ENCODE measurements around the gene CEP131. TPM values are rescaled to one million over a fixed set of nuclear protein-coding genes. Genes with fewer than 3 reads are reported as not detected.
A peak's percentile ranks its signal among the peaks of the same experiment; 100 is the strongest.

CEP131 gene
- total and polyA plus RNA-seq, 7 experiments from 2014 or later = 2.7 to 13.0 (median 9.7) TPM

- POLR2A ChIA-PET = no interaction called here
- Mint-ChIP-seq H3K36me3 (no peaks in the 10 kb centered on the region), H3K27me3 (peaks cover 0 to 3% (median 0%) of the 10 kb centered on the region in 5 donors), H3K9me3 (peaks cover 0 to 5% (median 0%) of the 10 kb centered on the region in 11 donors), H3K4me3 (no peak overlapping the region), H3K27ac (no peak overlapping the region), H3K4me1 (no peaks in the 10 kb centered on the region)
- ATAC-seq (no peak), DNase-seq (no peak)
- H3K36me3 ChIP-seq (ENCODE audit: control insufficient read depth in 2 of 3, insufficient read depth in 3 of 3, low read length in 3 of 3) = no peaks in the 10 kb centered on the region
- H3K9me3 ChIP-seq (ENCODE audit: control insufficient read depth in 2 of 3, low read length in 3 of 3) = no peaks in the 10 kb centered on the region
- no peaks in the 10 kb centered on the region for H3K4me1 ChIP-seq (ENCODE audit: control insufficient read depth in 2 of 2, insufficient read depth in 2 of 2, low read length in 2 of 2)
- intact Hi-C loops (cut with micrococcal nuclease) = no loop called here
- H3K4me3 ChIP-seq (ENCODE audit: low read length) = no peak overlapping the region
- no peaks in the 10 kb centered on the region for H3K27me3 ChIP-seq (ENCODE audit: control insufficient read depth in 2 of 2, insufficient read depth in 2 of 2, low read length in 2 of 2)
- CTCF ChIA-PET = no interaction called here
- no peak overlapping the region for H3K27ac ChIP-seq (ENCODE audit: low read depth, low read length)
Observed at GRCh38 chr17:81179220-81179619, 43.5 kb downstream of the CEP131 start.

GRCh38 chr17:81178136-81179091, 44.4 kb downstream of the CEP131 start:
- Mint-ChIP-seq H3K9me3 (peaks cover 0 to 5% (median 0%) of the 10 kb centered on the region in 11 donors), H3K4me1 (no peaks in the 10 kb centered on the region), H3K36me3 (no peaks in the 10 kb centered on the region), H3K4me3 (no peak overlapping the region), H3K27ac (no peak overlapping the region), H3K27me3 (peaks cover 0 to 2% (median 0%) of the 10 kb centered on the region in 5 donors)
- Histone ChIP-seq H3K4me3 (ENCODE audit: low read length) (no peak overlapping the region), H3K27me3 (ENCODE audit: control insufficient read depth in 2 of 2, insufficient read depth in 2 of 2, low read length in 2 of 2) (no peaks in the 10 kb centered on the region), H3K36me3 (ENCODE audit: control insufficient read depth in 2 of 3, insufficient read depth in 3 of 3, low read length in 3 of 3) (no peaks in the 10 kb centered on the region), H3K4me1 (ENCODE audit: control insufficient read depth in 2 of 2, insufficient read depth in 2 of 2, low read length in 2 of 2) (no peaks in the 10 kb centered on the region), H3K9me3 (ENCODE audit: control insufficient read depth in 2 of 3, low read length in 3 of 3) (no peaks in the 10 kb centered on the region), H3K27ac (ENCODE audit: low read depth, low read length) (no peak overlapping the region)
- intact Hi-C loops (cut with micrococcal nuclease) = no loop called here
- ATAC-seq (no peak), DNase-seq (no peak)
- CTCF ChIA-PET = no interaction called here
- POLR2A ChIA-PET = no interaction called here

DNA sequence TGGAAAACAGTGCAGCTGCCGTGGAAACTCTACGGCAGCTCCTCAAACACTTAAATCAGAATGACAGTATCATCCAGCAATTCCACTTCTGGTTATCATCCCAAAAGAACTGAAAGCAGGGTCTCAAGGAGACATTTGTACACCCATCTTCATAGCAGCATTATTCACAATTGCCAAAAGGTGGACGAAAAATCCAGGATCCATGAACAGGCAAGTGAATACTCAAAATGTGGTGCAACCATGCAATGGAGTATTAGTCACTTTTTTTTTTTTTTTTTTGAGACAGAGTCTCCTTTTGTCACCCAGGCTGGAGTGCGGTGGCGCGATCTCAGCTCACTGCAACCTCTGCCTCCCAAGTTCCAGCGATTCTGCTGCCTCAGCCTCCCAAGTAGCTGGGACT, 46.1 kb downstream of the CEP131 start:
- POLR2A ChIA-PET = no interaction called here

GRCh38 chr17:81173762-81174155, 49.0 kb downstream of the CEP131 start:
- DNase-seq (no peak), ATAC-seq (no peak)
- Mint-ChIP-seq H3K27ac (no peak overlapping the region), H3K36me3 (no peaks in the 10 kb centered on the region), H3K27me3 (peaks cover 0 to 2% (median 0%) of the 10 kb centered on the region in 5 donors), H3K4me3 (no peak overlapping the region), H3K4me1 (no peaks in the 10 kb centered on the region), H3K9me3 (peaks cover 0 to 5% (median 0%) of the 10 kb centered on the region in 11 donors)
- ChIA-PET POLR2A (no interaction called here), CTCF (no interaction called here)
- intact Hi-C loops (cut with micrococcal nuclease) = no loop called here
- H3K27me3 ChIP-seq (ENCODE audit: control insufficient read depth in 2 of 2, insufficient read depth in 2 of 2, low read length in 2 of 2) = no peaks in the 10 kb centered on the region
- H3K36me3 ChIP-seq (ENCODE audit: control insufficient read depth in 2 of 3, insufficient read depth in 3 of 3, low read length in 3 of 3) = no peaks in the 10 kb centered on the region
- no peaks in the 10 kb centered on the region for H3K4me1 ChIP-seq (ENCODE audit: control insufficient read depth in 2 of 2, insufficient read depth in 2 of 2, low read length in 2 of 2)
- H3K9me3 ChIP-seq (ENCODE audit: control insufficient read depth in 2 of 3, low read length in 3 of 3) = no peaks in the 10 kb centered on the region
- H3K27ac ChIP-seq (ENCODE audit: low read depth, low read length) = no peak overlapping the region
- H3K4me3 ChIP-seq (ENCODE audit: low read length) = no peak overlapping the region

More for the DNA sequence above, 46.1 kb downstream of the CEP131 start:
- Histone ChIP-seq H3K27ac (ENCODE audit: low read depth, low read length) (no peak overlapping the region), H3K9me3 (ENCODE audit: control insufficient read depth in 2 of 3, low read length in 3 of 3) (no peaks in the 10 kb centered on the region), H3K4me1 (ENCODE audit: control insufficient read depth in 2 of 2, insufficient read depth in 2 of 2, low read length in 2 of 2) (no peaks in the 10 kb centered on the region), H3K4me3 (ENCODE audit: low read length) (no peak overlapping the region), H3K27me3 (ENCODE audit: control insufficient read depth in 2 of 2, insufficient read depth in 2 of 2, low read length in 2 of 2) (no peaks in the 10 kb centered on the region), H3K36me3 (ENCODE audit: control insufficient read depth in 2 of 3, insufficient read depth in 3 of 3, low read length in 3 of 3) (no peaks in the 10 kb centered on the region)
- intact Hi-C loops (cut with micrococcal nuclease) = no loop called here
- no peak for DNase-seq
- peaks cover 0 to 5% (median 0%) of the 10 kb centered on the region in 11 donors for H3K9me3 Mint-ChIP-seq
- no peak overlapping the region for H3K27ac Mint-ChIP-seq
- no peaks in the 10 kb centered on the region for H3K4me1 Mint-ChIP-seq
- CTCF ChIA-PET = interaction anchor here (0.6 to 0.8 kb wide), 2 partner anchors 9 to 35 kb away, joined by 3 read pairs; no protein-coding TSS in a partner anchor
- H3K36me3 Mint-ChIP-seq = no peaks in the 10 kb centered on the region
- no peak overlapping the region for H3K4me3 Mint-ChIP-seq
- no peak for ATAC-seq
- H3K27me3 Mint-ChIP-seq = peaks cover 0 to 2% (median 0%) of the 10 kb centered on the region in 5 donors

DNA sequence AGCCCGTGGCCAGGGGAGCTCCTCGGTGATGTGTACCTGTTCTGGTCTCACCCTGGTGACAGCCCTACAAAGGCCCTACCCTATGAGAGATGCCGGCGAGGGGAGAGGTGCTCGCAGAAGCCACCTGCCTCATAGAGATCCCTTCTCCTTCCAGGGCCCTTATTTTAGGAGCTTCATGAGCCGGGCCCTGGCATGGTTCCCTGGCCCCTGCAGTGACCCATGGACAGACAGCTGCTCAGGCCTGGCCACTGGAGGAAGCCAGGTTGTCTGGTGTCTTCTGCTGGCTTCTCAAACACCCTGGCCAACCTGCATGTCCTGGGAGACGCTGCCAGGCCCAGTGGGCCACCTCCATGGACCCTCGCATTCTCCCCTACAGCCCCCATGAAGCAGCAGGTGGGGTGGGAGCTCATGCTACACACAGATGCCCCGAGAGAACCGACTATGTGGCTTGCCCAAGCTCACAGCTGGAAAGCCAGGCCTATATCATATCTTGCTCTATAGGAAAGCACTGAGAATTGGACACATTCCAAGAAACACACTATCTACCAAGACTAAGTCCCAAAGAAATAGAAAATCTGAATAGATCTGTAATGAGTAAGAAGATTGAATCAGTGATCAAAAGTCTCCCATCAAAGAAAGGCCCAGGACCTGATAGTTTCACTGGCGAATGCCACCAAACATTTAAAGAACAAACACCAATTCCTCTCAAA, 49.6 kb downstream of the CEP131 start:
- peaks cover 0 to 2% (median 0%) of the 10 kb centered on the region in 5 donors for H3K27me3 Mint-ChIP-seq
- DNase-seq (no peak), ATAC-seq (no peak)
- Histone ChIP-seq H3K9me3 (ENCODE audit: control insufficient read depth in 2 of 3, low read length in 3 of 3) (no peaks in the 10 kb centered on the region), H3K27ac (ENCODE audit: low read depth, low read length) (no peak overlapping the region), H3K36me3 (ENCODE audit: control insufficient read depth in 2 of 3, insufficient read depth in 3 of 3, low read length in 3 of 3) (no peaks in the 10 kb centered on the region), H3K27me3 (ENCODE audit: control insufficient read depth in 2 of 2, insufficient read depth in 2 of 2, low read length in 2 of 2) (no peaks in the 10 kb centered on the region), H3K4me1 (ENCODE audit: control insufficient read depth in 2 of 2, insufficient read depth in 2 of 2, low read length in 2 of 2) (no peaks in the 10 kb centered on the region), H3K4me3 (ENCODE audit: low read length) (no peak overlapping the region)
- H3K27ac Mint-ChIP-seq = no peak overlapping the region
- ChIA-PET CTCF (no interaction called here), POLR2A (no interaction called here)
- H3K9me3 Mint-ChIP-seq = peaks cover 0 to 5% (median 0%) of the 10 kb centered on the region in 11 donors
- no peaks in the 10 kb centered on the region for H3K36me3 Mint-ChIP-seq
- no peak overlapping the region for H3K4me3 Mint-ChIP-seq
- intact Hi-C loops (cut with micrococcal nuclease) = no loop called here
- H3K4me1 Mint-ChIP-seq = no peaks in the 10 kb centered on the region

GRCh38 chr17:81171941-81172340, 50.8 kb downstream of the CEP131 start:
- Mint-ChIP-seq H3K36me3 (no peaks in the 10 kb centered on the region), H3K27ac (peak overlapping the region in 1 of 9 donors; percentile 8), H3K27me3 (peaks cover 0 to 7% (median 4%) of the 10 kb centered on the region in 5 donors), H3K4me3 (no peak overlapping the region), H3K9me3 (peaks cover 0 to 5% (median 0%) of the 10 kb centered on the region in 11 donors), H3K4me1 (no peaks in the 10 kb centered on the region)
- ChIA-PET POLR2A (interaction anchor here (0.6 kb wide), 1 partner anchor 33 kb away, joined by 3 read pairs; no protein-coding TSS in a partner anchor), CTCF (no interaction called here)
- H3K4me3 ChIP-seq (ENCODE audit: low read length) = no peak overlapping the region
- DNase-seq = no peak
- ATAC-seq = no peak
- H3K9me3 ChIP-seq (ENCODE audit: control insufficient read depth in 2 of 3, low read length in 3 of 3) = no peaks in the 10 kb centered on the region
- H3K27ac ChIP-seq (ENCODE audit: low read depth, low read length) = no peak overlapping the region
- intact Hi-C loops (cut with micrococcal nuclease) = no loop called here
- no peaks in the 10 kb centered on the region for H3K27me3 ChIP-seq (ENCODE audit: control insufficient read depth in 2 of 2, insufficient read depth in 2 of 2, low read length in 2 of 2)
- H3K36me3 ChIP-seq (ENCODE audit: control insufficient read depth in 2 of 3, insufficient read depth in 3 of 3, low read length in 3 of 3) = no peaks in the 10 kb centered on the region
- H3K4me1 ChIP-seq (ENCODE audit: control insufficient read depth in 2 of 2, insufficient read depth in 2 of 2, low read length in 2 of 2) = no peaks in the 10 kb centered on the region
